HG03432 (cell line): ENCODE results near the gene KIF3A.
A peak's percentile ranks its signal among the peaks of the same experiment; 100 is the strongest.

Experiments
- ATAC-seq: cut with Tn5 transposase; IDR thresholded peaks from one replicate; pipeline ENCODE4 v1.9.1; 2021; ENCODE audit warnings: mild to moderate bottlenecking, moderate library complexity; ENCODE audit not compliant: unreplicated experiment

KIF3A gene

DNA sequence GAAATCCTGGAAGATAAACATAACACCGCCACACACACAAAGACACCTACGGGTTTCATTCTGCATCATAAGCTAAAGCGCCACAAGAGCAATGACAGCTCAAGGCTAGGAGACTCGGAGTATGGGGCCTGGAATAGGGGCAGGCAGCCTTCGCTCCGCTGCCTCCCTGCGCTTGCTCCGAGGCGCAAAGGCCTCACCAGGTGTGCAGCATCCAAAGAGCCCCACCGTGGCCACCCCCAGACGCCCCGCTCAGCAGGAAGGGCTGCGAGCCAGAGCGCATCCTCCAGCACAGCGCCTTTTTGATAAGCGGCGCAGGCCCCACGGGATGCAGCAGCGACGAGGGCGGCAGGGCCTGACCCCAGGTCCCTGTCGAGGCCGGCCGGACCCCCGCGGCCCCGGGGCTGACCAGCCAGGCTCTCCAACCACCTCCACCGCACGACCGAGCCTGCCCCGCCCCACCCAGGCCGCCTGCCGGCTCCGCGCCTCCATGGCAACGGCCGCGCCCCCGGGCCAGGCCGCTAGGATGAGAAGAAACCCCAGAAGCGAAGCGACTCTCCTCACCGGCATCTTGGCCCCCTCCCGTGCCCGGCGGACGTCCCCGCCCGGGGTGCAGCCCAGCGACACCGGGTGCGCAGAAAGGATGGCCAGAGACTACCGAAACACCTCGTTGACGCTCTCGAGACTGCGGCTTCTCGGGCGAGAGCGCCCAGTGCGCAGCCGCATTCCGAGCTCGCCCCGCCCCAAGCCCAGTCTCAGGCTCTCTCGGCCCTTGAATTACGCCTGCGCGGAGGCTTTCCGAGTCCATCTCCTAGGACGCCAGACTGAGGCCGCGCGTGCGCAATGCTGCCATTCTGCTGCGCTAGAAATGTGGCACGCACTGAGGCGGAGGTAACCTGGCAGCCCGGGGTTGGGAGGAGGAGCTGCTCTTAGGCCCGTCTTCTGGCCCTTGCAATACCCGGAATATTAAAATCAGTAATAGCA lies at the start of gene KIF3A:
Gene KIF3A, minus strand, starts transcription at position 694 of the 981 bp plus-strand sequence. Its CDS starts 127 bp downstream, at position 567.
- ATAC-seq: peak; percentile 87

GRCh38 chr5:132787076-132787475 lies 49.7 kb upstream of the KIF3A start:
- ATAC-seq: no peak

GRCh38 chr5:132785864-132786263 lies 48.5 kb upstream of the KIF3A start:
- ATAC-seq: no peak

DNA sequence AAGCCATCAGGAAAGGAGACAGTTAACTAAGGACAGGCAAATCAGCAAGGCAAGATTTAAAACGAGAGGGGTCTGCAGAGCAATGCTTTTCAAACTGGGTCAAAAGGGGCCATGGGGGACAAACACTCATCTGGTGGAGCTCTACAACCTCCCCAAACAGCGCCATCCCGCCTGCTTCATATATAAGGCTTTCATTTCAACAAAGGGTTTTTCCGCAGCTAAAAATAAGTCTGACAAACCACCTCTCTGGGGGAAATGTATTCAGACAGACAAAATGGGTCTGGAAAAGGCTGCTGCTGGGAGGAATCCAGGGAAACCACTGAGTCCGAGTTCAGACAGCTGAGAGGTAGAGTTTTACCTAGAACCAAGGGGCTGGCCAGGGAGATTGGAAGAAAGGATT lies 48.0 kb upstream of the KIF3A start:
- no peak for ATAC-seq

DNA sequence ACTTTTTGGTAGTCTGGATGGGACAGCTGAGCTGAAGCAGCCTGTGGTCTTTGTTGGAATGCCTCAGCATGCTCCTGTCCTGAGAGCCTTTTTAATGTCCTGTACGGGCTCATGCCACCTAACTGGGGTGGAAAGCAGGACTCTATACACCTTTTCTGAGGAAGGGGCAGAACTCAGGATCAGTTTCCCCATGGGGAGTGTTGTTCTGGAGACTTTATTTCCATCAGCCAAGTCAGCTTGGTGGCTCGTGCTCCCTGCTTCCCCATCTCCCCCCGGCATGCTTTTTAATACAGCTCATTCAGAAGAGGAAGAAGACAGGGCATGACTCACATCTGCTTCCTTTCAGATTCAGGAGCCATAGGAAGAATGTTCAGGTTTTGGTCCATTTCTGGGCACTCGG lies 44.8 kb upstream of the KIF3A start:
- ATAC-seq: no peak

GRCh38 chr5:132781029-132781428 lies 43.7 kb upstream of the KIF3A start:
- no peak for ATAC-seq

DNA sequence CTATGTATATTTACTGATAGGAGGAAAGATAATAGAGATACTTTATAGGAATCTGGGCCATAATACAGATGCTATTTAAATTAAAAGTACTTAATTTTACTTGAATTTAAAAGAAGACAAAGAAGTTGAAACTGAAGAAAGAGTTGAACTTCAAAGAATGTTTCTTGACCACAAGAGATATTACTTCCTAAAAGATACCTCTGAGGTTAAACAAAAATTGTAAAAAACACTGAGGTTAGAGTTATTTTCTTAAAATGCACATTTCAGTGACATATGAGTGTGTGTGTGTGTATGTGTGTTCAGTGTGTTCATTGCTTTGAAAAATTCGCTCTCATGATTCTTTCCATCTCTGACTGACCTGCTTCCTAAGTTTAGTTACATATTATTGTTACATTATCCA lies 43.2 kb upstream of the KIF3A start:
- no peak for ATAC-seq

DNA sequence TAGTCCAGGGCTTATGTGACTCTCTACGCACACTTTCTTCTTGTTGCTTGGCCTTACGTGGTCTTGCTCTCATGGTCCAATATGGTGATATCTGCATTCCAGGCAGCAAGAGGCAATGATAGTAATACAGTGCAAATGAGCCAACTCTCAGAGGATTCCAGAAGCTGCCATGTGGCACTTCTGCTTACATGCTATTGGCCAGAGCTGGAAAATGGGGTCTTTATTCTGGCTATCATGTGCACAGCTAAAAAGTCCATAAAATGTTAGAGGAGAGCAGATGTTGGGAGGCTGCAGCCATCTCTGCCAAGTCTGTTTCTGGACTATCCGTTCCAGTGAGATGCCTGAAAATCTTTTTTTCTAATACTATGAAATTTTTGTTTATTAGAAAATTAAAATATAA lies 42.6 kb upstream of the KIF3A start:
- ATAC-seq: no peak

DNA sequence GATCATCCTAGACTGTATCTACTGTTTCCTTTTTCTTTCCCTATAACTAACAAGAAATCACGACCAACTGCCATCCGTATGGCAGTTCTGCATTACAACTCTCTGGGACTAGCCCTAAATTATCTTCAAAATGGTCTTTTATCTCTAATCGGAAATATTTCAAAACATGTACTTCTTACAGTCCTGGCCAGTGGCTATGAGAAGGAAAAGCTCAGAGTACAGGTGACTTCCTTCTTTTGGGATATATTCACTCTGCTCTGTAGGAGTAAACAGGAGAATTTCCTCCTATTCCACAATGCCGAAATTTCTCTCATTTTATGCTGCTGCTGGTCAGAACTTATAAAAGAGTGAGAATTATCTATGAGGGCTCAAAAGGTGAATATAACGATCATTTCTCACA lies 41.5 kb upstream of the KIF3A start:
- no peak for ATAC-seq

GRCh38 chr5:132778129-132778528 lies 40.8 kb upstream of the KIF3A start:
- no peak for ATAC-seq

GRCh38 chr5:132777209-132778069 lies 40.1 kb upstream of the KIF3A start, which contains the start of gene SEPTIN8:
SEPTIN8 (minus strand) TSS chr5:132777239; CDS start chr5:132777137, 102 bp downstream.
- peak; percentile 74 for ATAC-seq

DNA sequence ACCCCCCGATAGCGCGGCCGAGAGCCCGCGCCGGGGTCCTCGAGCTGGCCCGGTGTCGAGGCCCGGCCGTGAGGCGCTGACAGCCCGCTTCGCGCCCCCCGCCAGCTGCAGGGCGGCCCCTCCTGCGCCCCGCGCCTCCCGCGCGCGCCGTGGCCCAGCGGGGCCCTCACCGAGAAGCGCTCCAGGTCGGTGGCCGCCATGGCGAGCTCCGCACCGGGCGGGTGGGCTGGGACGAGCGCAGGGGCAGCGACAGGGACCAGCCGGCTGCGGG lies 39.5 kb upstream of the KIF3A start:
- no peak for ATAC-seq

- peak; percentile 21 for ATAC-seq
Measured at GRCh38 chr5:132776131-132776937, 39.0 kb upstream of the KIF3A start.

DNA sequence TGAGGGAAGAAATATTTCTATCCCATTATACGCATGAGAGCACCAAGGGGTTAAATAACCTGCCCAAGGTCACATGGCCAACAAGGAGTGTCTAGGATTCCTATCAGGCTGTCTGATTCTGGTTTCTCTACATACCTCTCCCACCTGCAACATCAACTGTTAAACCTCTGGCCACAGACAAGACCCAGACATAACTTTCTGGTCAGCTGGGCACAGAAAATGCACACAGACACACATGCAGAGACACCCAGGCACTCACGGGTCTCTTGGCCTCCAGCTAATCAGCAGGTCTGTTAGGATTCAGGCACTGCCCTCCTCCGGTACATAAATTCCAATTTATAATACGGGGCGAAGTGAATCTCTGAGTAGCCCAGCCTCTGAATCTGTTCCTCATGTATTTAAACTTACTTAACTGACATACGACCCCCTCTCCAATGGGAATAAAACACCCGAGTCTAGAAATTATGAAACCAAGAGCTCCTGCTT lies 38.2 kb upstream of the KIF3A start:
- no peak for ATAC-seq

DNA sequence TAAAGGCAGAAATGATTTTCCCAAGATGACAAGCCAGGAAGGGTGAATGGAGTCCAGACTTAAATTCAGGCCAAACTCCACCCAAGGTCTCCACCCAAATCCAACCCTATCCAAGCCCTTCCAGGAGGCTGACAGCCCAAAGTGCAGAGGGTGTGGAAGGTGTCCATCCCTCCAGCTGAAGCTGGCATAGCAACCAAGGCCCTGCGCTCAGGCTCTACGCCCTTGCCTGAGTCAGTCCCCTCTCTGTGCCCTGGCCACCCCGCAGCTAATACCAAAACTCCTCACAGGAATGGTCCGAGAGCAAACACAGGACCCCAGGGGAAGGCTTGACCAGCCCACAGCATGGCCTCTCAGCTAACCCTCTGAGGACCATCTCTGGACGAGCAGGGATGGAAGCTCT lies 37.5 kb upstream of the KIF3A start:
- ATAC-seq: no peak

- ATAC-seq: no peak
Measured at GRCh38 chr5:132774406-132774805, 37.1 kb upstream of the KIF3A start.

DNA sequence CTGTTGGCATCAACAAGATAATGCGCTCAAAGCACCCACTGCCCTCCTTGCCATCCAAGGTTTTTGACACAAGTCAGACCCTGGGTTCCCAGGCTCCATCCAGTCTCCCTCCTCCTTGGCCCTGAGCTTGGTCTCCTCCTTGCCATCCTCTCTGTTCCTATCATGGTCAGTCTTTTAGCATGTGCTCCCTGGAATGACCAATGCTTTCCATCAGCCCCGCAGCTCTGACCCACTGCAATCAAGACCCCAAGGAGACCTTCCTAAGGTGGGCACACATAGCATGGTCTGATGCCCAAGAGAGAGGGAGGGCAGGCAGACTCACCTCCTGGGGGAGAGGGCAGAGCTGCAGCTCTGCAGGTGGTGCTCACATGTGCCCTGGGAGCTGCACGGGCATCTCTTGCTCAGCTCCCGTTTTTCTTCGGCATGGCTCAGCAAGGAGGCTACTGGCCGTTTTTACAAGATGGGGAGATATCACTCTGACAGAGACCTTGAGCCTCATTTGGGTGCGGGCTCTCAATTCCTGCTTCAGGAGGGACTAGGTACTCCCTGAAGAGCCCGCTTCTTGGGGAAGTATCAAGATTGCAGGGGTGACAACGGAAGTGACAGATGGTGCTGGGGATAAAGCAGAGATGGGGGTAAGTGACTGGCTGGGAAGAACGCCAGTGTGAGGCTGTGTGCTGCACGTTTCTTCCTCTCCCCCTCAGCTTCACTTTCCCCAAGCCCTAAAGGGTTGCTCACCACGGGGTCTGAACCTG lies 36.4 kb upstream of the KIF3A start:
- ATAC-seq: no peak

DNA sequence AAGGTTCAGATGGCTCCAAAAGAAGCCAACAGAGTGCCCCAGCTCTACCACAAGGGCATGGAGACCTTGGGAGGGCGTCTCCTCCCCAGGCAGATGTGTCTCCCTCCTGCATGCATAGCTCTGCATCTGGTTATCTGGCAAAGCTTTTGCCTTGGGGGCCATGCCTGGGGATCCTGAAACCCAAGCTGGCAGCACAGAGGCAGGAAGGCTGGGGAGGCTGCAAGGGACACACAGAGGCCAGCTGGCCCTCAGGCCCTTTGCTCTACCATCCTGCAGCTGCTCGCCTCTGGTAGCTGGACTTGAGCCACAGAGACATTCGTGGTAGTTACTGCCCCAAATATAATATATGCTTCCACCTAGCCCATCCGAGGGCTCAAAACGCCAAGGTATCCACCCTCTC lies 35.8 kb upstream of the KIF3A start:
- ATAC-seq: no peak

DNA sequence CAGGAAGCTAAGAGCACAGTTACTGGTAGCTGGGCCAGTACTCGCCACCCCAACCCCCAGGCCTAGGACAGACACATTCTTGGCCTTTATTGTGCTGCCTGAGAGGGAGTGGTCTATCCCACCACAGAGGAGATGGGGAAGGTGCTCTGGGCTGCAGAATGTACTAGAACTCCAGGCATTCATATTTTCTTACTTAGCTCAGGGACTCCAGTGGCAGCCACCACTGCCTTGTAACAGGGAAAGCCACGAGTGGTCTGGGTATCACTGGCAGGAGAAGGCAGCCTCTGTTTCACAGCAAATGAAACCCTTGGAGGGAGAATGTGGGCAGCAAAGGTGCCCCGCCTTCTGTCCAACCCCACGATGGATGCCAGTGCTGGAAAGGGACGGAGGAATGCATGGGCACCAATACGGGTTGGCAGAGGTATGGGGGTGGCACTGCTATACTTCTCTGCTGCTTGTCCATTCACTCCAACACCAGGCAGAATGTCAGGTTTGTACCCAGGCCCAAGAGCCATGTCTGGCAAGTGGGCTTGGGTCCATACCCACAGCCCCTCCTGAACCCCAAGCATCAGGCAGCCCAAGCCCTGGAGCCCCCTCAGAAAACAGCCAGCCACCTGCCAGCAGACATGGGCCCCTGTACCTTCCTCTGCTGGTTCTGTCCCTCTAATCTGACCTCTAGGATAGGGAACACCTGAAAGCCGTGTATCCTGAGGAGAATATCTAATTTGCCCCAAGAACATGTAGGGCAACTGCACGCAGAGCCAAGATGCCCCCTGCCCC lies 35.1 kb upstream of the KIF3A start:
- no peak for ATAC-seq
